Skeletal muscle satellite cell (primary cell): Measurements from ENCODE around the gene RGS6.
A peak's percentile ranks its signal among the peaks of the same experiment; 100 is the strongest.

Experiments used
- H3K27me3 ChIP-seq: 2 replicates; pipeline ENCODE4 v1.7.0; 2013; ENCODE audit warnings: low read length; ENCODE audit not compliant: control insufficient read depth, insufficient read depth
- H3K36me3 ChIP-seq: 2 replicates; pipeline ENCODE4 v1.7.0; 2013; ENCODE audit warnings: mild to moderate bottlenecking, control low read depth, low read length; ENCODE audit not compliant: insufficient read depth
- H3K4me1 ChIP-seq: 2 replicates; pipeline ENCODE4 v1.7.0; 2013; ENCODE audit warnings: low read length; ENCODE audit not compliant: control insufficient read depth, insufficient read depth
- H3K4me2 ChIP-seq: 2 replicates; pipeline ENCODE4 v1.7.0; 2013; ENCODE audit warnings: mild to moderate bottlenecking, low read length
- H3K4me3 ChIP-seq: 2 replicates; pipeline ENCODE4 v1.7.0; 2013; ENCODE audit warnings: low read length
- H3K9ac ChIP-seq: 2 replicates; pipeline ENCODE4 v1.7.0; 2013; ENCODE audit warnings: mild to moderate bottlenecking, low read depth, low read length, moderate library complexity
- H3K9me3 ChIP-seq: replicated peaks from 2 replicates; pipeline ENCODE4 v1.7.0; 2013; ENCODE audit warnings: mild to moderate bottlenecking, control low read depth, low read length

The RGS6 gene

GRCh38 chr14:72527591-72527990 lies 595.4 kb downstream of the RGS6 start:
- peaks cover 60% of the 10 kb centered on the region for H3K4me1 ChIP-seq
- H3K4me2 ChIP-seq = no peak overlapping the region
- H3K36me3 ChIP-seq = no peaks in the 10 kb centered on the region
- H3K27me3 ChIP-seq = no peaks in the 10 kb centered on the region
- no peak overlapping the region for H3K9ac ChIP-seq
- no peaks in the 10 kb centered on the region for H3K9me3 ChIP-seq
- no peak overlapping the region for H3K4me3 ChIP-seq

DNA sequence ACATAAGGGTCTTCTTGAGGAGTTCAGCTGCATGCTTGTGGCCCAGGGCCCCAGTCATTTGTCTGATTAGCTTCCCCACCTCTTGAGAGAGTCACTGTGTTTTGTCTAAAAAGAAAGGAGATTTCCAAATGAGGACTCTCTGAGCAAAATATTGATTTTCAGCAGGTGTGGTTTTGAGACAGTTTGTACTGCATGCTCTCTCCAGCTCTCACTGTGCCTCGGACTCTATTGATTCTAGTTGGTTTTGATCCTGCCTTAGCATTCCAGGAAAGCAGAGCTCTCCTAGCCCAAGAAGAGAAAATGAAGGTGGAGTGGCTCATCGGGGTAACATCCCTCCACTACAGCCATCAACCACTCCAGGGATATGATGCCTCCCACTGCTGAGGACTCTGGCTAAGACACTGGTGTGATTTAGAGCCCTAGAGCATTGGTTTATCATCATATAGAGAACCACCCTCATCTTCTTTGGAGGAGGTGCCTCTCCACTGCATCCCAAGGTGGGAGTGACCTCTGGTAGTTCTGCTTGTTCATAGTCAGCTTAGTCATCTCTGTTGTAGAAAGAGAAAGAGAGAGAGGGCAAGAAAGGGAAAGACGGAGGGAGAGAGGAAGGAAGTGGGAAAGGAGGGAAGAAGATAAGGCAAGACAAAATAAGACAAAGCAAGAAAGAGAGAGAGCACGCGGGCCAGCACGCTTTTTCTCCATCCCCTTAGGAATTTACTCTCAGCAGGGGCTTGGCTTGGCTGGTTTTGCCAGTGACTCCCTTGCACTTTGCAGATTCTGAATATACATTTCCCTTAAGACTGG lies 596.0 kb downstream of the RGS6 start:
- H3K9me3 ChIP-seq = peaks cover 5% of the 10 kb centered on the region
- peaks cover 58% of the 10 kb centered on the region for H3K4me1 ChIP-seq
- no peak overlapping the region for H3K4me2 ChIP-seq
- H3K4me3 ChIP-seq = no peak overlapping the region
- H3K27me3 ChIP-seq = no peaks in the 10 kb centered on the region
- H3K9ac ChIP-seq = no peak overlapping the region
- no peaks in the 10 kb centered on the region for H3K36me3 ChIP-seq

DNA sequence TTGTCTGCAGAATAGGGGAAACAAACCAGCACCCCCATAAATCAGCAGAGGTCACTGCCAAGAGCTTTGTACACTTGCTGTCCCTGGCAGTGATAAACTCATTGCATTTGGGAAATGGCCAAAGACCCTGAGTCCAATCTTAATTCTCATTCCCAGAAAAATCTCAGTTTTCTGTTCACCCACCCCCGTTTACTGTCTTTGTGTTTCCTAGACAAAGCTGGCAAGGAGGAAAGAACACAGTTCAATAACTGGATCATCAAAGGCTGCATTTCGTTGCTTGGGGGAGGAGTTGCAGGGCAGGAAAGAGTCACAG lies 596.6 kb downstream of the RGS6 start:
- H3K36me3 ChIP-seq = no peaks in the 10 kb centered on the region
- H3K27me3 ChIP-seq = no peaks in the 10 kb centered on the region
- no peak overlapping the region for H3K4me3 ChIP-seq
- peaks cover 52% of the 10 kb centered on the region for H3K4me1 ChIP-seq
- H3K9ac ChIP-seq = no peak overlapping the region
- peaks cover 7% of the 10 kb centered on the region for H3K9me3 ChIP-seq
- no peak overlapping the region for H3K4me2 ChIP-seq

DNA sequence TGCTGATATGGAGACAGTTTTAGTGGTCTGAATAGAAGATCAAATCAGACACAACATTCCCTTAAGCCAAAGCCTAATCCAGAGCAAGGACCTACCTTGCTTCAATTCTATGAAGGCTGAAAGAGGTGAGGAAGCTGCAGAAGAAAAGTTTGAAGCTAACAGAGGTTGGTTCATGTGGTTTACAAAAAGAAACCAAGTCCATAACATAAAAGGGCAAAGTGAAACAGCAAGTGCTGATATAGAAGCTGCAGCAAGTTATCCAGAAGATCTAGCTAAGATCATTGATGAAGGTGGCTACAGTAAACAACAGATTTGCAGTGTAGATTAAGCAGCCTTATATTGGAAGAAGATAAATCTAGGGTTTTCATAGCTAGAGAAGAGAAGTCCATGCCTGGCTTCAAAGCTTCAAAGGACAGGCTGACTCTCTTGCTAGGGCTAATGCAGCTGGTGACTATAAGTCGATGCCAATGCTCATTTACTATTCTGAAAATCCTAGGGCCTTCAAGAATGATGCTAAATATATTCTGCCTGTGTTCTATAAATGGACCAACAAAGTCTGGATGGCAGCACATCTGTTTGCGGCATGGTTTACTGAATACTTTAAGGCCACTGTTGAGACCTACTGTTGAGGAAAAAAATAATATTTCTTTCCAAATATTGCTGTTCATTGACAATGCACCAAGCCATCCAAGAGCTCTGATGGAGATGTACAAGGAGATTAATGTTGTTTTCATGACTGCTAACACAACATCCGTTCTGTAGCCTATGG lies 600.6 kb downstream of the RGS6 start:
- peaks cover 18% of the 10 kb centered on the region for H3K4me1 ChIP-seq
- H3K4me3 ChIP-seq = no peak overlapping the region
- H3K36me3 ChIP-seq = no peaks in the 10 kb centered on the region
- no peak overlapping the region for H3K9ac ChIP-seq
- no peak overlapping the region for H3K4me2 ChIP-seq
- H3K9me3 ChIP-seq = peaks cover 7% of the 10 kb centered on the region
- H3K27me3 ChIP-seq = no peaks in the 10 kb centered on the region

GRCh38 chr14:72535485-72535884 lies 603.3 kb downstream of the RGS6 start:
- no peaks in the 10 kb centered on the region for H3K36me3 ChIP-seq

GRCh38 chr14:72538387-72538786 lies 606.2 kb downstream of the RGS6 start:
- H3K36me3 ChIP-seq = no peaks in the 10 kb centered on the region
- H3K9me3 ChIP-seq = peaks cover under 1% of the 10 kb centered on the region
- peaks cover 5% of the 10 kb centered on the region for H3K4me1 ChIP-seq
- H3K9ac ChIP-seq = no peak overlapping the region
- H3K4me3 ChIP-seq = no peak overlapping the region
- no peaks in the 10 kb centered on the region for H3K27me3 ChIP-seq
- H3K4me2 ChIP-seq = no peak overlapping the region

More at GRCh38 chr14:72535485-72535884, 603.3 kb downstream of the RGS6 start:
- Histone ChIP-seq H3K4me1 (peaks cover 5% of the 10 kb centered on the region), H3K4me3 (no peak overlapping the region), H3K9ac (no peak overlapping the region), H3K27me3 (no peaks in the 10 kb centered on the region), H3K9me3 (peaks cover 7% of the 10 kb centered on the region), H3K4me2 (no peak overlapping the region)

DNA sequence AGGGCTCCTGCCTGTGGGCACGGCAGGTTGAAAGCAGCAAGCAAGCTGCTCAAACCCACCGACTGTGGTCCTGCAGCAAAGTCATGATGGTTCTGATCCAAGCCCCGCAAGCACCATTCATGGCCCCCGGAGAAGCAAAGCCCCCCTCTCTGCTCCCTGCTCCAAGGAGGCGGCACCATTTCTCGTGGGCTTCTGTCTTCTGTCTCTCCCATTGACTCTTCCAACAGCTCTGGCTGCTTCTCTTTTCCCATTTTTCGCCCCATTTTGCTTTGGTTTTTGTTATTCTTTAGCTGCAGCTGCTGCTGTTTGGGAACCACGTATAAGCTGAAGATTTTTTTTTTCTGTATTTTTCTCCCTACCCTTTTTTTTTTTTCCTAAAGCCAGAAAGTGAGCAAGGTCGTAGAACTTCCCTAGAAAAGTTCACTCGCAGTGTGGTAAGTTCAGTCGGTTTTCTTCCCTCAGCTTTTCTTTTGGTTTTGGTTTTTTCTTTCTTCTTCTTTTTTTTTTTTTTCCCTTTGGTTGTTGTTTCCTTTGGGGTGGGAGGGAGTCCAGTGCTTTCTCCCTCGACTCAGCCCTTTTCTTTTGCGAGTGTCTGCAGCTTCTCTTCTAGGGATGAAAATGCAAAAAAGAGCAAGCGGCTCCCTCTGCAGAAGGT lies 607.6 kb downstream of the RGS6 start:
- no peaks in the 10 kb centered on the region for H3K9me3 ChIP-seq
- H3K27me3 ChIP-seq = no peaks in the 10 kb centered on the region
- H3K9ac ChIP-seq = no peak overlapping the region
- no peaks in the 10 kb centered on the region for H3K36me3 ChIP-seq
- peaks cover 13% of the 10 kb centered on the region for H3K4me1 ChIP-seq
- H3K4me3 ChIP-seq = no peak overlapping the region
- peak overlapping the region; percentile 27 for H3K4me2 ChIP-seq

DNA sequence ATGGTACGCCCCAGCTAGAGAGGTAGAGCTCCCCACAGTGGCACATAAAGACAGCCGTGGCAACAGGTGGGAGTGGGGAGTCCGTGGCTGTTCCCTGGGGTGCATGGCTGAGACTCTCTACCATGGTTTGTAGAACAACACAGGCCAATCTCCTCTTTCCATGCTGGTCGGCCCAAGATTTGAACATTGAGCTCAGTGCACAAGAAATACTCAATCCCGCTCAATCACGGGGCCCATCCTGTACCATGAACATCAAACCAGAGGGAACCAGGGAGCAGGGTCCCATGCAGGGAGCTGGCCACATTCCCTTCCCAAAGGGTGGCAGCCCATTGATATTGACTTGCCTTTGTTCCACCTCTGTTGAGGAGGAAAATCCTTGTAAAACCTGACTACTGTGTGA lies 608.6 kb downstream of the RGS6 start:
- Histone ChIP-seq H3K4me2 (no peak overlapping the region), H3K9me3 (no peaks in the 10 kb centered on the region), H3K9ac (no peak overlapping the region), H3K27me3 (no peaks in the 10 kb centered on the region), H3K4me3 (no peak overlapping the region), H3K4me1 (peaks cover 23% of the 10 kb centered on the region), H3K36me3 (no peaks in the 10 kb centered on the region)

DNA sequence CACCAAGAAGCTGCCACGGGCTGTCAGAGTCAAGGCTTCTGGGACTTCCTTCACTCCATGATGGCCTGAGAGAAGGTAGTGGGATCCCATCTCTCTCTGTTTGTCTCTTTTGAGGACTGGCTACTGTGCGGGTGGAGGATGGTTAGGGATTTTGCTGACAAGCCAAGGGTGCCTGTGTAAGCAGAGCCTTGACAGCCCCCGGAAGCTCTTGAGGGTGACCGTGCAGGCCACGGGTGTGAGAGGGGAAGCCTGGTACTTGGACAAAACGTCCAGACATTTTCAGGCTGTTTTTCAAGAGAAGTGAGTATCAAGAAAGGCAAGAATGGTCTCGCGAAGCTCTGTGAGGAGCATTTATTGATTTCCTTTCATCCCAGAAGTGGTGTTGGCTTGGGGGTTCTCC lies 609.3 kb downstream of the RGS6 start:
- no peaks in the 10 kb centered on the region for H3K36me3 ChIP-seq
- H3K9me3 ChIP-seq = no peaks in the 10 kb centered on the region
- H3K4me3 ChIP-seq = no peak overlapping the region
- peaks cover 30% of the 10 kb centered on the region for H3K4me1 ChIP-seq
- H3K9ac ChIP-seq = no peak overlapping the region
- no peak overlapping the region for H3K4me2 ChIP-seq
- H3K27me3 ChIP-seq = no peaks in the 10 kb centered on the region

DNA sequence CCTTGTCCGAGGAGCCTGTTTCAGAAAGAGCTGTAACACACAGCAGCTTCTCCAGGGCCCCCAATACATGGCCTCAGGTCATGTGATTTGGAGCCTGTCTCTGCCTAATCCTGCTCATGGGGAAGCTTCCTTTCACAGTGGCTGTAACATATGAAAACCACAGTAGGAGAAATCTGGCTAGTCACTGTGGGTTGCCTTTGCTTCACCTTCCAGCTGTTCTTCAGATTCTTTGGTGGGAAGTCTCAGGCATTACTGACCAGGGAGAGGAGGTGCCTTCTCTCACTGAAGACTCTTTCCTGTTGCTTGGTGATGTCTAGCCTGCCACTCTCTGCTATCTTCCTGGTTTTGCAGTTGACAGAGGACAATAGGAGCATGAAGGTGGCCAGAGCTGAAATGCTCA lies 611.1 kb downstream of the RGS6 start:
- Histone ChIP-seq H3K9ac (no peak overlapping the region), H3K36me3 (no peaks in the 10 kb centered on the region), H3K4me3 (no peak overlapping the region), H3K4me1 (peaks cover 34% of the 10 kb centered on the region), H3K4me2 (no peak overlapping the region), H3K9me3 (no peaks in the 10 kb centered on the region), H3K27me3 (no peaks in the 10 kb centered on the region)

DNA sequence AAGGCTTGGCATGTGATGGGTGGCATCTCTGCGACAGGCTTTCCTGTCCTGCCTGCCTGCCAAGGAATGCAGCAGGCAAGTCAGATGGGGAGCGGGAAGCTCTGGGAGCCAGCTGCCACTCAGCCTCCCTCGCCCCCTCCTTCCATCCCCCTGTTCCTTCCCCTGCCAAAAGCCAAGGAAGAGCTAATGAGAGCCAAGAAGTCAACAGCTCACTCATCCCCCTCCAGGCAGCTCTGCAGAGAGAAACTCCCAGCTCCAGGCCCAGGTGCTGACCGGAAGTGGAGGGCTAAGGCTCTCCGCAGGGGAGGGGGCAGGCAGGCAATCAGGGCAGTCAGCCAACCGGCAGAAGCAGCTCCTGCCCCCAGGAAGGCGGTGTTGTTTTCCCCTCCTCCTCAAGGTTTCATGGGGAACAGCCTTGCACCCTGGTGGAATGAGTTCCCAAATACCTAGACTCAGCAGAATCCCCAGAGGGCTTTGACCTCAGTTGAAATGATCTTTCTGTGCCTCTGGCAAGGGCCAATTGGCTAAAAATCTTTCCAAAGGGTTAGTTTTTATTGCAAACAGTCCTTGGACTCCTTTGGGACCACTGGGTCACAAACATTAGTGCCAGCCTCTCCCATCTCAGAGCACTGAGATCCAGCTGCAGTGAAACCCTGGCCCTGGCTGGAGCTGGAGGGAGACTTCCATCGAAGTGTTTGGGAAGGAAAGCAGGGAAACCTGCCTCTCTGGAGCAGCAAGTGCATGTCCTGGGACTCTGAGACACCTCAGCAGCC lies 612.6 kb downstream of the RGS6 start:
- Histone ChIP-seq H3K4me1 (peaks cover 41% of the 10 kb centered on the region), H3K4me3 (no peak overlapping the region), H3K4me2 (no peak overlapping the region), H3K36me3 (no peaks in the 10 kb centered on the region), H3K27me3 (no peaks in the 10 kb centered on the region), H3K9me3 (no peaks in the 10 kb centered on the region), H3K9ac (no peak overlapping the region)
